HG03354 (cell line): ENCODE data around the gene MYLK4.

Experiments used
- ATAC-seq: cut with Tn5 transposase; IDR thresholded peaks from one replicate; pipeline ENCODE4 v1.9.1; 2021; ENCODE audit warnings: mild to moderate bottlenecking; ENCODE audit not compliant: unreplicated experiment, poor library complexity, severe bottlenecking

MYLK4 gene

GRCh38 chr6:2676048-2676447 is 74.7 kb downstream of the MYLK4 start:
- no peak for ATAC-seq

GRCh38 chr6:2674857-2675256 is 75.9 kb downstream of the MYLK4 start:
- no peak for ATAC-seq

GRCh38 chr6:2669067-2669700 is 81.5 kb downstream of the MYLK4 start:
- no peak for ATAC-seq

GRCh38 chr6:2667617-2668016 is 83.1 kb downstream of the MYLK4 start:
- ATAC-seq: no peak

GRCh38 chr6:2666906-2667575 is 83.7 kb downstream of the MYLK4 start:
- ATAC-seq: no peak

GRCh38 chr6:2665146-2666070 is 85.3 kb downstream of the MYLK4 start:
- ATAC-seq: no peak

GRCh38 chr6:2663123-2663522 is 87.6 kb downstream of the MYLK4 start:
- ATAC-seq: no peak

GRCh38 chr6:2661651-2662050 is 89.1 kb downstream of the MYLK4 start:
- no peak for ATAC-seq

- no peak for ATAC-seq
These were observed 90.8 kb downstream of the MYLK4 start for GRCh38 chr6:2659882-2660281.

GRCh38 chr6:2659381-2659780 is 91.3 kb downstream of the MYLK4 start:
- ATAC-seq: no peak

GRCh38 chr6:2658788-2659187 is 91.9 kb downstream of the MYLK4 start:
- peak; percentile 85 for ATAC-seq

- no peak for ATAC-seq
These were observed 94.2 kb downstream of the MYLK4 start for GRCh38 chr6:2656460-2657079.

- ATAC-seq: no peak
These were observed 94.8 kb downstream of the MYLK4 start for GRCh38 chr6:2655844-2656433.

GRCh38 chr6:2653369-2654032 is 97.2 kb downstream of the MYLK4 start:
- no peak for ATAC-seq

- no peak for ATAC-seq
These were observed 98.1 kb downstream of the MYLK4 start for GRCh38 chr6:2652611-2653010.

GRCh38 chr6:2651961-2652360 is 98.8 kb downstream of the MYLK4 start:
- no peak for ATAC-seq

GRCh38 chr6:2651536-2651935 is 99.2 kb downstream of the MYLK4 start:
- no peak for ATAC-seq

GRCh38 chr6:2646346-2646745 is 104.4 kb downstream of the MYLK4 start:
- no peak for ATAC-seq

- no peak for ATAC-seq
These were observed 106.7 kb downstream of the MYLK4 start for GRCh38 chr6:2643935-2644539.
